Measurements from ENCODE around the gene NAV2.
"Not testable (repeated sequence)": the region's sequence is repeated elsewhere in the genome, so short reads cannot be mapped to it uniquely, and the experiment has no call there.

The NAV2 gene

DNA sequence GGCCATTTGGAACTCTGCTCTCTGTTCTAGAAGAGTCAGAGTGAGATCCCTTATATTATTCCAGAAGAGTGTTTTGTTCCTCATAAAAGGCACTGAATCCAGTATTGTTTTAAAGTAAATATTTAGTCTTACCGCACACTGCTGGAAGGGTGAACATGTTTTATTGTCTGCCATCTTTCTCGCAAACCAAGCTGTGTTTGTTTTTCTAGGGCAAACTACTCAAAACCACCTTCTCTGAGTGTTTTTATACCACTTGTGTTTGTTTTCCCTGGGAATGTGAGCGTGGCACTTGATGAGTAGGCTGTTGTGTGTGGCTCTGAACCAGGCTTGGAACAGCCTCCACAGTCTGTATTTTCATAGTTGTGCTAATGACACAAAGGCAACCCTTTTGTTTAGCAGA lies 357.8 kb downstream of the NAV2 start:
- H3K36me3 Mint-ChIP-seq (ENCODE audit: low read depth) = no peaks in the 10 kb centered on the region
- peaks cover 6% of the 10 kb centered on the region for H3K27me3 Mint-ChIP-seq (ENCODE audit: low read depth)
- H3K9me3 Mint-ChIP-seq = no peaks in the 10 kb centered on the region
- no peak overlapping the region for H3K27ac Mint-ChIP-seq
- H3K4me1 Mint-ChIP-seq (ENCODE audit: low read depth) = no peaks in the 10 kb centered on the region
- H3K4me3 Mint-ChIP-seq = no peak overlapping the region

DNA sequence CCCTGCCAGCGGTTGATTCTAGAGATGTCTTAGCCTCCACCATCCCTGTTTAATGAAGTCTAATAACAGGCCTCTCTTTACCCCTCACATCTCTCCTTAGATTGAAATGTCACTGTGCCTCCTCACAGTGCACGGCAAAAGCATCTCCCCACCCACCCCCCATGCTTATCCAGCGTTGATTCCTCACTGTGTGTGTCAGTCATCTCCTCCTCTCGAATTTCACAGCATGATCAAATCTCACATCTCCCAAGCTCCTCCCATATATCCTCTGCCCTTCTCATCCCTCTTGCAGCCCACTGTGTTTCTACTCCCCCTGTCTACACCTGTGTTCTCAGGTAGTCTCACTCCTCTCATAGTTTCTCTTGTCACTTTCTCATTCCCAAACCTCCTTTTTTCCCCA lies 363.0 kb downstream of the NAV2 start:
- no peaks in the 10 kb centered on the region for H3K4me1 Mint-ChIP-seq (ENCODE audit: low read depth)
- H3K4me3 Mint-ChIP-seq = no peak overlapping the region

DNA sequence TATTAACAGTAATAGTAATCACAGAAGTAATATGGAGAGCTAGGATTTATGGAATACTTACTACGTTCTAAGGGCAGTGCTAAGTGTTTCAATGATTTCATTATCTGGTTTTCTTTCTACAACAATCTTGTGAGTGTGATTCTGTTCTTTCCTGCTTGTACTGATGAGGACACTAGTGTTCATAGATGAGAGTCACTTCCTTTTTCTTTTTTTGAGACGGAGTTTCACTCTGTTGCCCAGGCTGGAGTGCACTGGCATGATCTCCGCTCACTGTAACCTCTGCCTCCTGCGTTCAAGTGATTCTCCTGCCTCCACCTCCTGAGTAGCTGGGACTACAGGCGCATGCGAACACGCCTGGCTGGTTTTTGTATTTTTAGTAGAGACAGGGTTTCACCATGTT lies 366.2 kb downstream of the NAV2 start:
- peaks cover 4% of the 10 kb centered on the region for H3K4me1 Mint-ChIP-seq (ENCODE audit: low read depth)
- no peaks in the 10 kb centered on the region for H3K36me3 Mint-ChIP-seq (ENCODE audit: low read depth)
- no peaks in the 10 kb centered on the region for H3K9me3 Mint-ChIP-seq
- no peak overlapping the region for H3K27ac Mint-ChIP-seq
- no peak overlapping the region for H3K4me3 Mint-ChIP-seq
- peaks cover 11% of the 10 kb centered on the region for H3K27me3 Mint-ChIP-seq (ENCODE audit: low read depth)

More for the DNA sequence above, 363.0 kb downstream of the NAV2 start:
- H3K36me3 Mint-ChIP-seq (ENCODE audit: low read depth) = no peaks in the 10 kb centered on the region
- peaks cover 12% of the 10 kb centered on the region for H3K27me3 Mint-ChIP-seq (ENCODE audit: low read depth)
- no peaks in the 10 kb centered on the region for H3K9me3 Mint-ChIP-seq
- H3K27ac Mint-ChIP-seq = no peak overlapping the region

DNA sequence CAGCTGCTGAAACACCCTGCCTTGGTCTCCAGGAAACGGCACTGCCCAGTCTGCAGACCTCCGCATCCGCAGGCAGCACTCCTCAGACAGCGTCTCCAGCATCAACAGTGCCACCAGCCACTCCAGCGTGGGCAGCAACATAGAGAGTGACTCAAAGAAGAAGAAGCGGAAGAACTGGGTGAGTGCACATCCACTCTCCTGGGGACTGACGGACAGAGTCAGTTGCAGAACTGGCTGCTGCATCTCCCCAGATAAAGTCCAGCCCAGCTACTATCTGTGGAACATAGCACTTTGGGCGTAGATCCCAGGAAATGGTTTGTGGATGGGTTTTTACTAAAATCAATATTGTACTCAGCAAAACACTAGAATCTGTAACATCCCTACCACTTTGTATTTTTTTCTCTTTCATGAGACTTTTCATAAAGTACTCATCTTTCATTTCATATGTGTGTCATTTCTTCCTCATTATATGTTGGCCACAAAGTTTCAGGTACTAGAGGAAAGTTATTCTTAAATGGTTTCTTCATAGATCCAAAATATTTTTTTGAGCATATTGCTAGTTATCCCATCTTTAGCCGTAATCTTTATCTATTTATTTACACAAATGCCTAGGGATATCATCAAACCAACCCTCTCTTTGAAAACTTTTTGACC lies 367.5 kb downstream of the NAV2 start:
- H3K27ac Mint-ChIP-seq = no peak overlapping the region
- H3K36me3 Mint-ChIP-seq (ENCODE audit: low read depth) = no peaks in the 10 kb centered on the region
- peaks cover 5% of the 10 kb centered on the region for H3K4me1 Mint-ChIP-seq (ENCODE audit: low read depth)
- peaks cover 6% of the 10 kb centered on the region for H3K27me3 Mint-ChIP-seq (ENCODE audit: low read depth)
- H3K4me3 Mint-ChIP-seq = no peak overlapping the region
- no peaks in the 10 kb centered on the region for H3K9me3 Mint-ChIP-seq

GRCh38 chr11:20081336-20081735 lies 368.7 kb downstream of the NAV2 start:
- Mint-ChIP-seq H3K4me1 (ENCODE audit: low read depth) (peaks cover 5% of the 10 kb centered on the region), H3K36me3 (ENCODE audit: low read depth) (no peaks in the 10 kb centered on the region), H3K27ac (no peak overlapping the region), H3K27me3 (ENCODE audit: low read depth) (peaks cover 3% of the 10 kb centered on the region), H3K4me3 (no peak overlapping the region), H3K9me3 (no peaks in the 10 kb centered on the region)

DNA sequence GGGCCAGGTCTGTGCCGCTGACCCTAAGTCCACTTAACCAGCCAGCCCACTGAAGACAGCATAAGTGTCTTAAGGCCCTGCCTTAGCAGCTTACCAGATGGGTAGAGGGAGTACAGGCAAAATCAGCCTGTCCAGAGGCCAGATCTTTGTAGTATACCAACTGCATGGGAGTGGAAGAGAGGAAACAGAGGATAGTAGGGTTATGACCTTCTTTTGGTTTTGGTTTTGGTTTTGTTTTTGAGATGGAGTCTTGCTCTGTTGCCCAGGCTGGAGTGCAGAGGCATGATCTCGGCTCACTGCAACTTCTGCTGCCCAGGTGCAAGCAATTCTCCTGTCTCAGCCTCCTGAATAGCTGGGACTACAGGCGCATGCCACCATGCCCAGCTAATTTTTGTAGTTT lies 371.2 kb downstream of the NAV2 start:
- H3K4me1 Mint-ChIP-seq (ENCODE audit: low read depth); H3K9me3 Mint-ChIP-seq; H3K36me3 Mint-ChIP-seq (ENCODE audit: low read depth); H3K27ac Mint-ChIP-seq; H3K27me3 Mint-ChIP-seq (ENCODE audit: low read depth); H3K4me3 Mint-ChIP-seq: not testable (repeated sequence)

GRCh38 chr11:20084921-20085814 lies 372.5 kb downstream of the NAV2 start:
- Mint-ChIP-seq H3K9me3 (no peaks in the 10 kb centered on the region), H3K4me3 (no peak overlapping the region), H3K36me3 (ENCODE audit: low read depth) (no peaks in the 10 kb centered on the region), H3K27ac (no peak overlapping the region), H3K27me3 (ENCODE audit: low read depth) (peaks cover 13% of the 10 kb centered on the region), H3K4me1 (ENCODE audit: low read depth) (peaks cover 13% of the 10 kb centered on the region)

GRCh38 chr11:20085918-20086317 lies 373.3 kb downstream of the NAV2 start:
- peaks cover 13% of the 10 kb centered on the region for H3K4me1 Mint-ChIP-seq (ENCODE audit: low read depth)
- H3K27me3 Mint-ChIP-seq (ENCODE audit: low read depth) = peaks cover 13% of the 10 kb centered on the region
- H3K36me3 Mint-ChIP-seq (ENCODE audit: low read depth) = no peaks in the 10 kb centered on the region
- no peak overlapping the region for H3K27ac Mint-ChIP-seq
- no peaks in the 10 kb centered on the region for H3K9me3 Mint-ChIP-seq
- H3K4me3 Mint-ChIP-seq = no peak overlapping the region

- H3K27me3 Mint-ChIP-seq (ENCODE audit: low read depth) = peaks cover 18% of the 10 kb centered on the region
- H3K27ac Mint-ChIP-seq = no peak overlapping the region
- no peaks in the 10 kb centered on the region for H3K9me3 Mint-ChIP-seq
- H3K36me3 Mint-ChIP-seq (ENCODE audit: low read depth) = no peaks in the 10 kb centered on the region
- peaks cover 13% of the 10 kb centered on the region for H3K4me1 Mint-ChIP-seq (ENCODE audit: low read depth)
- H3K4me3 Mint-ChIP-seq = no peak overlapping the region
These were observed 374.5 kb downstream of the NAV2 start for GRCh38 chr11:20087118-20087521.

DNA sequence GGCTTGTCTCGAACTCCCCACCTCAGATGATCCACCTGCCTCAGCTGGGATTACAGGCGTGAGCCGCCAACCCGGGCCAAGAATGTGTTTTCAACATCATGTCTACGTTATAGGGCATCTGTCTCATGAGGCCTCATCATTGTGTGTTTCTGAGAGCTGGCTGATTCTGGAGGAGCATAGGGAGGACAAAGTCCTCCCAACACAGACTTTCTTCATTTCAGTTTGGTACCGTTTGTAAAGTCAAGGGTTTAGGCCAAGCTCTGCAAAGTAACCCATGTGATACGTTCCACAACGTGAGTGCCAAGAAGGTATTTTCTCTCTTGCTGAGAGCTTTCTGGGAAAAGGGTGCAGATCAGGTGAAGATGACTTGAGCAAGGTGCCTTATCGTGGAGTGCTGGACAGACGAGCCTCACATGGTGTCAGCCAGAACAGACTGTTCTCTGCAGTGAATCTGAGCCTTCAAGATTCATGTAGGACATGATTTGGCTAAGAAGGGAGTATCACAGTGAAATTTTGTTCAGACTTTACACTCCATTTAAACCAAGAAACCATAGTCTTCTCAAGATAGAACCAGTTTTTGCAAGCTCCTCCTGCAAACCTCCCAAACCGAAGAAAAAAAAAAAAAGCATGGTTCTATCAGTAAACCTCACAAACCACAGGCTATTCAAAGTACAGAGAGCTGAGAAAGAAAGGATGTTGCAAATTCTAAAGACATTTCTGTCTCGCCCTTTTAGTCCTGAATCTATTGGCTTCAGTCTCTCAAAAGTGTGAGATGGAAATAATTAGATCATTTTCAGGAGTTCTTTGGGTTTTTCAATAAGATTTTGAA lies 376.0 kb downstream of the NAV2 start:
- no peak overlapping the region for H3K4me3 Mint-ChIP-seq
- H3K27ac Mint-ChIP-seq = no peak overlapping the region
- H3K36me3 Mint-ChIP-seq (ENCODE audit: low read depth) = no peaks in the 10 kb centered on the region
- H3K27me3 Mint-ChIP-seq (ENCODE audit: low read depth) = peaks cover 18% of the 10 kb centered on the region
- no peaks in the 10 kb centered on the region for H3K9me3 Mint-ChIP-seq
- peaks cover 11% of the 10 kb centered on the region for H3K4me1 Mint-ChIP-seq (ENCODE audit: low read depth)

DNA sequence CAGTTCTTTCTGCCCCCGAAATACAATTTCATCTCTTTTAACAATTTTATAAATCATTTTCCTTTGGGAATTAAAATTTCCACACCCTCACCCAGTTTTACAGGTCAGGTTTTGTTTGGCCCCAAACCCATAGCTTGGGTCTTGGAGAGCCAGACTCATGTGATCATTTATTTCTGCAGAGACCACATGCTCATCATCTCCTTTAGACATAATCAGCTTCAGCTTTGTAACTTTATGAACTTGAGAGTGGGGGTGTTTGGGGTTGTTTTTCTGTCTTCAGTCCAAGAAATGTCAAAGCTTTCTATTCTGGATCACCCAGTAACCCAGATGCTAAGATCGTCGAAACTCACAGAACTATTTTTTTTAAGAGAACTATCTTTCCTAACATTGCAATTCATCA lies 376.7 kb downstream of the NAV2 start:
- peaks cover 18% of the 10 kb centered on the region for H3K27me3 Mint-ChIP-seq (ENCODE audit: low read depth)
- H3K9me3 Mint-ChIP-seq = no peaks in the 10 kb centered on the region
- H3K4me3 Mint-ChIP-seq = no peak overlapping the region

DNA sequence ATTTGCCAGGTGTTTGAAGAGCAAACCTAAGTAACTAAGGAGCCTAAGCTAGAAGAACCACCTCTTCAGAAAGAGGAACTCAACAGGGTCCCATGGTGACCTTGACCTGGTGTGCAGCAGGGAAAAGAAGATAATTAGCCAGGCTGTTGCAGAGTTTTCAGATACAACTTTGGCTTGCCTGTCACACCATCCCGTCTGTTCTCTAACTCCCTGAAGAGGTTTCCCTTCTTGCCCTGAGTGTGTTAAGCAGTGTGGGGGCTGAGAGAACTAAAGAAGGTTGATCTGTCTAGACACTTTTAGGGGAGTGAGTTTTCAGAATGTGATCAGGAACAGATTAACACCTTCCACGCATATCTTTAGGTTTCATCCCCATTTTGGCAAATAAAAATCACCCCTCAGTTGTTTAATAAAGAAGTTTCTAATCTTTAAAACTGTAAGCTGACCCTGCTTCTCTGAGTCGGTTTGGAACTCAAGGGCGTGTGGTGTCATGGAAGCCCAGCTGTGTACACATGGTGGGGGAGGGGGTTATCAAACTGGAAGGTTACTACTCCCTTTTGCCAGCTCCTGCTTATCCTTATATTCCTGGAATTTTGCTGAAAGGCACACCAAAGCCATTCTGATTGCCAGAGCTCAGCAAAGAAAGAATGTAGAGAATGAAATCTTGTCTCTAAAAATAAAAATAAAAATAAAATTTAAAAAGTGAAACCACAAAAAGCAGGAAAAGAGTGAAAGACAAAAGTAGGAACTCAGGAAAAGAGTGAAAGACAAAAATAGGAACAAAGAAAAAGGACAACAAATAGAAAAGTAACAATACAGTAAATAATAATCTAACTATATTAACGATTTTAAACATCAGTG lies 377.4 kb downstream of the NAV2 start:
- no peak overlapping the region for H3K27ac Mint-ChIP-seq
- H3K9me3 Mint-ChIP-seq = no peaks in the 10 kb centered on the region
- H3K36me3 Mint-ChIP-seq (ENCODE audit: low read depth) = no peaks in the 10 kb centered on the region
- H3K4me1 Mint-ChIP-seq (ENCODE audit: low read depth) = peaks cover 7% of the 10 kb centered on the region
- peaks cover 18% of the 10 kb centered on the region for H3K27me3 Mint-ChIP-seq (ENCODE audit: low read depth)
- no peak overlapping the region for H3K4me3 Mint-ChIP-seq

More for the DNA sequence above, 376.7 kb downstream of the NAV2 start:
- peaks cover 7% of the 10 kb centered on the region for H3K4me1 Mint-ChIP-seq (ENCODE audit: low read depth)
- H3K36me3 Mint-ChIP-seq (ENCODE audit: low read depth) = no peaks in the 10 kb centered on the region
- no peak overlapping the region for H3K27ac Mint-ChIP-seq

DNA sequence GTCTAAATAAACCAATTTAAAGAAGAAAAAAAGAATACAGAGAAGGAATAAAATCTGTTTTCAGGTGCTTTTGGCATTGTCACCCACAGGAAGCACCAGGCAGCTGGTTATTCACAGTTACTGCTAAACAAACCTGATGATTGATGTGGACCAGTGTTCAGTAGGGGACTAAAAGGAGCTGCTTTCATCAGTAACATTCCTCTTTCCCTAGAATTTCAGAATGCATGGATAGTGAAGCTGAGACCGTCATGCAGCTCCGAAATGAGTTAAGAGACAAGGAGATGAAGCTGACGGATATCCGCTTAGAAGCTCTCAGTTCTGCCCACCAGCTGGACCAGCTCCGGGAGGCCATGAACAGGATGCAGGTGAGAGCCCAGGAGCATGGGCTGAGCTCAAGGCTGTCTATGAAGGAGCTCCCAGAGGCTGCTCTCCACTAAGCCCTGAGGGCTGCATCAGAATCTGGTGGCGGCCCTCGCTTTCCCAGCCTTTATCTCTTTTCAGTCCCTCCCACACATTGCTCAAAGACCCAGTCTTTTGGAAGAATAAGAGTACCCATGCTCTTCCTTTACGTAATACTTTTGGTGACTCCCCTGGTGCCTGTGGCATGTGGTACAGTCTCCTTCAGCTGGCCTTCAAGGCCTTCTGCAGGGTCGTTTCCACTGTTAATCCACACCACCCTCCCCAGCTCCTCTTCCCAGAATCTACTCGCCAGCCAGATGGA lies 378.2 kb downstream of the NAV2 start:
- Mint-ChIP-seq H3K4me3 (no peak overlapping the region), H3K27ac (no peak overlapping the region), H3K4me1 (ENCODE audit: low read depth) (peaks cover 7% of the 10 kb centered on the region), H3K27me3 (ENCODE audit: low read depth) (peaks cover 18% of the 10 kb centered on the region), H3K36me3 (ENCODE audit: low read depth) (no peaks in the 10 kb centered on the region), H3K9me3 (no peaks in the 10 kb centered on the region)

Data from T-helper 1 cell treated with Interleukin-12 subunit alpha and Interleukin-12 subunit beta and Interleukin-4 antibody, amounts not matched to agents 30 μg/mL and 1 μg/mL, for 36 hours (primary cell).